Common myeloid progenitor, CD34-positive (primary cell): ENCODE data around the gene TACSTD2.
"Not testable (repeated sequence)": the region's sequence is repeated elsewhere in the genome, so short reads cannot be mapped to it uniquely, and the experiment has no call there.

Source experiments
- CTCF ChIA-PET: fragments of 350-600 bp; sonication (Branson Sonifier 250); formaldehyde crosslinking; loops from one replicate; lab custom pipeline; 2021; ENCODE audit warnings: antibody characterized with exemption; lab: Charles Lee
- POLR2A ChIA-PET: fragments of 350-600 bp; sonication (Branson Sonifier 250); formaldehyde crosslinking; loops from one replicate; lab custom pipeline; 2021; ENCODE audit warnings: antibody characterized with exemption; lab: Charles Lee
- DNase-seq, 3 donors: peaks; one replicate each; pipeline versions ENCODE4 v3.0.0 to v3.0.0-alpha.2; 2013
- H3K27ac ChIP-seq, 2 experiments: 1 replicate in 1 of 2; 2 replicates in 1 of 2; pipeline ENCODE4 v1.7.0; 2013; ENCODE audit warnings: inconsistent platforms in 2 of 2, low read length in 2 of 2, mild to moderate bottlenecking in 2 of 2, low read depth in 1 of 2, moderate library complexity in 1 of 2; ENCODE audit not compliant: severe bottlenecking in 2 of 2, insufficient read depth in 1 of 2, poor library complexity in 1 of 2
- H3K27me3 ChIP-seq, 5 experiments: replicated peaks in 2 of 5; 1 replicate in 3 of 5; 2 replicates in 2 of 5; pipeline versions ENCODE4 v1.6.1 to v1.7.0; 2013; ENCODE audit warnings: low read length in 4 of 5, mild to moderate bottlenecking in 2 of 5, moderate library complexity in 2 of 5, inconsistent platforms in 1 of 5; ENCODE audit not compliant: insufficient read depth in 5 of 5, control insufficient read depth in 4 of 5
- H3K36me3 ChIP-seq, 4 experiments: 1 replicate in 2 of 4; 2 replicates in 2 of 4; pipeline versions ENCODE4 v1.6.1 to v1.7.0; 2013; ENCODE audit warnings: low read length in 3 of 4, control low read depth in 1 of 4, mild to moderate bottlenecking in 1 of 4; ENCODE audit not compliant: control insufficient read depth in 4 of 4, insufficient read depth in 4 of 4
- H3K4me1 ChIP-seq, 4 experiments: 1 replicate in 3 of 4; 2 replicates in 1 of 4; pipeline versions ENCODE4 v1.6.1 to v1.7.1; 2013; ENCODE audit warnings: low read length in 3 of 4, mild to moderate bottlenecking in 3 of 4, control low read depth in 1 of 4, inconsistent platforms in 1 of 4, moderate library complexity in 1 of 4; ENCODE audit not compliant: control insufficient read depth in 4 of 4, insufficient read depth in 4 of 4; ENCODE audit errors: control extremely low read depth in 1 of 4
- H3K4me3 ChIP-seq, 7 experiments: 1 replicate in 4 of 7; 2 replicates in 3 of 7; pipeline versions ENCODE4 v1.5.1 to v1.7.0; 2013; ENCODE audit warnings: mild to moderate bottlenecking in 7 of 7, low read length in 6 of 7, moderate library complexity in 6 of 7, inconsistent platforms in 2 of 7, low read depth in 2 of 7, control low read depth in 1 of 7; ENCODE audit not compliant: insufficient read depth in 4 of 7, control insufficient read depth in 1 of 7; ENCODE audit errors: extremely low read depth in 1 of 7
- H3K9me3 ChIP-seq, 5 experiments: 1 replicate in 4 of 5; 2 replicates in 1 of 5; pipeline versions ENCODE4 v1.6.1 to v1.7.1; 2013; ENCODE audit warnings: low read length in 4 of 5, mild to moderate bottlenecking in 2 of 5, inconsistent platforms in 1 of 5, low read depth in 1 of 5, moderate library complexity in 1 of 5; ENCODE audit not compliant: control insufficient read depth in 4 of 5, insufficient read depth in 2 of 5; ENCODE audit errors: control extremely low read depth in 1 of 5
- WGBS: methylation state at CpG from one replicate; pipeline ENCODE4 v1.1.5; 2013; ENCODE audit not compliant: insufficient coverage; 5-methylcytosine and 5-hydroxymethylcytosine counted together

Gene TACSTD2

DNA sequence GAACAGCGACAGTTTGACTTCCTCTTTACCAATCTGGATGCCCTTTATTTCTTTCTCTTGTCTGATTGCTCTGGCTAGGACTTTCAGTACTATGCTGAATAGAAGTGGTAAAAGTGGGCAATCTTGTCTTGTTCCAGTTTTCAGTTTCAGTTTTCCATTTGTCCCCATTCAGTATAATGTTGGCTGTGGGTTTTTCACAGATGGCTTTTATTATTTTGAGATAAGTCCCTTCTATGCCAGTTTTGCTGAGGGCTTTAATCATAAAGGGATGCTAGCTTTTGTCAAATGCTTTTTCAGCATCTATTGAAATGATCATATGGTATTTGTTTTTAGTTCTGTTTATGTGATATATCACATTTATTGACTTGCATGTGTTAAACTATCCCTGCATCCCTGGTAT is 24.9 kb upstream of the TACSTD2 start:
- Histone ChIP-seq H3K4me1 (peaks cover 7 to 20% (median 13%) of the 10 kb centered on the region in 4 experiments), H3K9me3 (peaks cover 0 to 18% (median 2%) of the 10 kb centered on the region in 5 experiments)
- H3K27me3 ChIP-seq, H3K27ac ChIP-seq, H3K36me3 ChIP-seq, POLR2A ChIA-PET, H3K4me3 ChIP-seq, DNase-seq, CTCF ChIA-PET: not testable (repeated sequence)
- WGBS, result no CpG with 5 or more reads among the region's 1 CpG

GRCh38 chr1:58597996-58598395 is 20.9 kb upstream of the TACSTD2 start:
- peaks cover 7 to 28% (median 13%) of the 10 kb centered on the region in 4 experiments for H3K4me1 ChIP-seq
- 39% methylated on average over 3 of the region's 6 CpGs for WGBS
- H3K4me3 ChIP-seq, result peak overlapping the region in 2 of 7 experiments; percentile 37 to 41
- ChIA-PET POLR2A (interaction anchor here (0.6 kb wide), 1 partner anchor 51 kb away, joined by 3 read pairs; the partner anchor contains the start of gene OMA1), CTCF (interaction anchor here (0.6 to 1.9 kb wide), 4 partner anchors 10 to 1083 kb away, joined by 3 to 5 read pairs (median 4); partner anchors contain the start of gene OMA1)
- H3K27me3 ChIP-seq, result no peaks in the 10 kb centered on the region
- H3K27ac ChIP-seq, result no peak overlapping the region
- H3K36me3 ChIP-seq, result no peaks in the 10 kb centered on the region
- H3K9me3 ChIP-seq, result peaks cover 0 to 3% (median 0%) of the 10 kb centered on the region in 5 experiments
- peak; percentile 28 to 77 (median 75) for DNase-seq

GRCh38 chr1:58597076-58597475 is 20.0 kb upstream of the TACSTD2 start:
- ChIA-PET CTCF (interaction anchor here (1.6 to 1.9 kb wide), 3 partner anchors 13 to 50 kb away, joined by 4 to 5 read pairs (median 4); partner anchors contain the start of gene OMA1), POLR2A (no interaction called here)
- H3K27ac ChIP-seq, result no peak overlapping the region
- no peaks in the 10 kb centered on the region for H3K27me3 ChIP-seq
- WGBS, result 83% methylated on average over 9 of the region's 9 CpGs
- H3K9me3 ChIP-seq, result peaks cover 0 to 3% (median 0%) of the 10 kb centered on the region in 5 experiments
- no peak for DNase-seq
- peaks cover 7 to 28% (median 13%) of the 10 kb centered on the region in 4 experiments for H3K4me1 ChIP-seq
- H3K36me3 ChIP-seq, result no peaks in the 10 kb centered on the region
- H3K4me3 ChIP-seq, result no peak overlapping the region

DNA sequence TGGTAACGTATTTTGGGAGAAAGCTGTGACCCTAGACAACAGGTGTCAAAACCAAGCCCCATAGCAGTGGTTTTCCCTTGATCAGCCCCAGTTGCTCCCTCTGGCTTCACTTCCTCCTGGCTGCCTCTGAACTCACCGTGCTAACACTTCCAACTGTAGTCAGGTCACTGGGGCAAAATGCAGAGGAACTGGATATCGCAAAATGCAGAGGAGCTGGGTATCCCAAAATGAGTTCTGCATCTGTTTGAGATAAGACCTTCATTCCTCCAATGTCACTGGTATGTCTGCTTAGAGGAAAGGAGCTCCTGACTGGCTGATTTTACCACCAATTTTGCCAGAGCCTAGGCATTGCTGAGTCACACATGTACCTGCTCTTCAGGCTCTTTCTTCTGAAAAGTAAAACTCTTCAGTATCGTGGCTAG is 19.6 kb upstream of the TACSTD2 start:
- WGBS, result 33% methylated on average over 3 of the region's 4 CpGs
- DNase-seq, result no peak

DNA sequence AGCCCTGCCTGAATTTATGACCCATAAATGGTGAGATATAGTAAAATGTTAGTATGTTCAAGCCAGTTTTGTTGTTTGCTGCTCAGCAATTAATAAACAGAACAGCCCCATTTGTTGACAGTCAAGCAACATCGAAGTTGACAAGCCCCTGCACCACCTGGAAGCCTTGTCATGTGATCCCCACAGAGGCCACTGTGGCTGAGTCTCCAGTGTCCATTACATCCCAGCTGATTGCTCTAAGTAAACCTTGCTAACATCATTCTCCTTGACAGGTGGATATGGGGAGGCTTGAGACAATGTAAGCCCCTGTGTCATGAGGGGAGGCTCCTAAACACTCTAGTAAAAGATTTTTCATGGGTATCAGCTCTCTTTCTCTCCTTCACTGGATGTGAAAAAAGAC is 17.5 kb upstream of the TACSTD2 start:
- WGBS, result 89% methylated on average over 1 of the region's 1 CpG
- no peak for DNase-seq
- H3K36me3 ChIP-seq, result no peaks in the 10 kb centered on the region
- peaks cover 7 to 28% (median 13%) of the 10 kb centered on the region in 4 experiments for H3K4me1 ChIP-seq
- ChIA-PET CTCF (interaction anchor here (0.9 to 1.1 kb wide), 3 partner anchors 13 to 58 kb away, joined by 3 read pairs; no protein-coding TSS in a partner anchor), POLR2A (no interaction called here)
- H3K9me3 ChIP-seq, result no peaks in the 10 kb centered on the region
- H3K27me3 ChIP-seq, result no peaks in the 10 kb centered on the region
- H3K27ac ChIP-seq, result no peak overlapping the region
- H3K4me3 ChIP-seq, result no peak overlapping the region

More for the DNA sequence above, 19.6 kb upstream of the TACSTD2 start:
- Histone ChIP-seq H3K27ac (no peak overlapping the region), H3K27me3 (no peaks in the 10 kb centered on the region), H3K36me3 (no peaks in the 10 kb centered on the region), H3K4me3 (no peak overlapping the region), H3K9me3 (peaks cover 0 to 3% (median 0%) of the 10 kb centered on the region in 5 experiments), H3K4me1 (peaks cover 7 to 28% (median 13%) of the 10 kb centered on the region in 4 experiments)
- POLR2A ChIA-PET, result no interaction called here
- CTCF ChIA-PET, result interaction anchor here (1.6 to 1.9 kb wide), 3 partner anchors 12 to 50 kb away, joined by 4 to 5 read pairs (median 4); partner anchors contain the start of gene OMA1

GRCh38 chr1:58592522-58593134 is 15.6 kb upstream of the TACSTD2 start:
- DNase-seq, result no peak
- Histone ChIP-seq H3K27me3 (no peaks in the 10 kb centered on the region), H3K27ac (no peak overlapping the region), H3K9me3 (no peaks in the 10 kb centered on the region), H3K36me3 (no peaks in the 10 kb centered on the region), H3K4me1 (peaks cover 0 to 14% (median 2%) of the 10 kb centered on the region in 4 experiments), H3K4me3 (no peak overlapping the region)
- POLR2A ChIA-PET, result no interaction called here
- CTCF ChIA-PET, result interaction anchor here (1.6 kb wide), 1 partner anchor 21 kb away, joined by 3 read pairs; no protein-coding TSS in a partner anchor
- no CpG with 5 or more reads among the region's 5 CpGs for WGBS

DNA sequence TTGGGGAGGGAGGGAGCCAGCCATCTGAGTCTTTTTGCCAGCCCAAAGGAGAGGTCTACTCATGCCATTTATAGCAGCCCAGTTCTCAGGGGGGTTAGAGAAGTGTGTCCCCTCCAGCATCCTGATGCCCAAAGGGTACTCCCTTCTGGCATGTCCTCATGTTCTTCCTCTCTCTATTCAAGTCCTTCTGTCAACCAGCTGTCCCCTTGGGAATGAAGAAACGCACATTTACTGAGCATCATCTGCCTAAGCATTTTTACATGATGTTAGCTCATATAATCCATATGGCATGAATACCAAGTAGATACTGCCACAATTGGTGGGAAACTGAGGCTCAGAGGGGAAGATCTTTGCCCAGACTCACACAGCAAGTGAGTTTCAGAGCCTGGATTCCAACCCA is 14.8 kb upstream of the TACSTD2 start:
- Histone ChIP-seq H3K9me3 (no peaks in the 10 kb centered on the region), H3K36me3 (no peaks in the 10 kb centered on the region), H3K4me1 (peaks cover 0 to 7% (median 0%) of the 10 kb centered on the region in 4 experiments), H3K27ac (no peak overlapping the region), H3K27me3 (no peaks in the 10 kb centered on the region), H3K4me3 (no peak overlapping the region)
- CTCF ChIA-PET, result interaction anchor here (0.8 to 1.6 kb wide), 2 partner anchors 22 to 26 kb away, joined by 3 read pairs; no protein-coding TSS in a partner anchor
- POLR2A ChIA-PET, result no interaction called here
- WGBS, result no CpG with 5 or more reads among the region's 1 CpG
- no peak for DNase-seq
